B cell (primary cell): Measurements from ENCODE around the gene TPST2.

Experiments
- CTCF ChIP-seq: fragments of 200-600 bp; IDR thresholded peaks from one replicate; pipeline ENCODE4 v1.8.0; 2022; ENCODE audit warnings: antibody characterized with exemption, mild to moderate bottlenecking
- EZH2 ChIP-seq: IDR thresholded peaks from 2 replicates; pipeline ENCODE4 v1.6.1; 2012; ENCODE audit warnings: borderline replicate concordance, low read depth, mild to moderate bottlenecking, moderate library complexity, low read length; ENCODE audit not compliant: insufficient read depth, poor library complexity, severe bottlenecking

DNA sequence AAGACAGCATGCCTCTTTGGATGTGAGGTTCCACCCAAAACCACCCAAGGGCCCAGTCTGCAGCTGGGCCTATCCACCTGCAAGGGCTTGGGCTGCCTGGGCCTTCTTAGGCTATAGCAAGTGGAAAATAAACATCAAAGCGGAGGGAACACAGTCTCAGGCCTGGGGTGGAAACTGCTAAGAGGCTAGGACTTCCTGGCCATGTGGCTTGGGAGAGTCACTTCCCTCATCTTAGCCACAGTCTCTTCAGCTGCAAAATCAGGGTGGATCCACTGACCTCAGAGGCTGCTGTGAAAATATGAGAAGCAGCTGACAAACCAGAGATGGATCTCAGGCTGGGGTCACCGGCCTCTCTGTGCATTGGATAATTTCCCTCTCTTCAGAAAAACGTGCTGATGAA, 47.1 kb downstream of the TPST2 start:
- TF ChIP-seq CTCF (no peak), EZH2 (no peak)
